Lung (tissue), 12 donors: ENCODE measurements around the gene FRY. TPM values are rescaled to one million over a fixed set of nuclear protein-coding genes. Genes with fewer than 3 reads are reported as not detected.

Experiments
- ATAC-seq: fragments of 200-7000 bp; cut with Tn5 transposase; one replicate; pipeline ENCODE4 v1.9.1; 2020; ENCODE audit warnings: moderate number of reproducible peaks; ENCODE audit not compliant: insufficient read depth, low FRiP score
- DNase-seq, 3 donors: peaks; one replicate each; pipeline ENCODE4 v3.0.0-alpha.2; 2013 to 2017
- H3K27ac ChIP-seq, 2 donors: one replicate each; pipeline ENCODE4 v1.5.1; 2013; ENCODE audit warnings: mild to moderate bottlenecking in 2 of 2, moderate library complexity in 2 of 2, control low read depth in 1 of 2, inconsistent platforms in 1 of 2, low read depth in 1 of 2, low read length in 1 of 2
- H3K27me3 ChIP-seq, 3 donors: one replicate each; pipeline ENCODE4 v1.5.1; 2013; ENCODE audit warnings: low read length in 2 of 3; ENCODE audit not compliant: control insufficient read depth in 3 of 3, insufficient read depth in 3 of 3
- H3K36me3 ChIP-seq, 4 donors: one replicate each; pipeline ENCODE4 v1.5.1; 2013; ENCODE audit warnings: low read length in 4 of 4, mild to moderate bottlenecking in 1 of 4, moderate library complexity in 1 of 4; ENCODE audit not compliant: control insufficient read depth in 4 of 4, insufficient read depth in 4 of 4
- H3K4me1 ChIP-seq, 5 donors: one replicate each; pipeline ENCODE4 v1.5.1; 2013; ENCODE audit warnings: low read length in 5 of 5, mild to moderate bottlenecking in 2 of 5, moderate library complexity in 1 of 5; ENCODE audit not compliant: control insufficient read depth in 5 of 5, insufficient read depth in 5 of 5
- H3K4me3 ChIP-seq: one replicate; pipeline ENCODE4 v1.5.1; 2013; ENCODE audit warnings: mild to moderate bottlenecking, control low read depth, moderate library complexity
- H3K9ac ChIP-seq, 2 donors: one replicate each; pipeline ENCODE4 v1.5.1; 2013; ENCODE audit warnings: low read length in 2 of 2, control low read depth in 1 of 2; ENCODE audit not compliant: insufficient read depth in 1 of 2
- H3K9me3 ChIP-seq, 4 donors: one replicate each; pipeline ENCODE4 v1.5.1; 2013; ENCODE audit warnings: low read length in 3 of 4, mild to moderate bottlenecking in 1 of 4, moderate library complexity in 1 of 4; ENCODE audit not compliant: control insufficient read depth in 4 of 4, insufficient read depth in 3 of 4
- WGBS, 2 donors: extraction: QIAGEN DNeasy Blood & Tissue Kit; methylation state at CpG; one replicate each; pipeline ENCODE4 v1.1.7; 2013; 5-methylcytosine and 5-hydroxymethylcytosine counted together
- polyA plus RNA-seq, 2 donors: library from polyadenylated mRNA; stranded (reverse); fragments of 200-250 nt; gene quantifications; one replicate each; pipeline ENCODE4 v1.2.1, GENCODE V29; 2013
- total RNA-seq, 2 donors: library from RNA; depleted of rRNA in 1 of 2; stranded (reverse); fragments of >200 nt in 1 of 2; gene quantifications; one replicate each; pipeline ENCODE4 v1.2.1, GENCODE V29; 2014 to 2021
- TF ChIP-seq, protein P1 (sequence below): IDR thresholded peaks from 2 replicates; pipeline ENCODE4 v1.5.1; 2012; ENCODE audit warnings: mild to moderate bottlenecking; ENCODE audit errors: control extremely low read depth, extremely low read depth
- donor health status: control.
- donor health status: control.
- donor health status: Bipolar disorder and iron deficiency.
- donor health status: healthy.
- donor health status: DM: yes; HTN: yes; CAD: no.

Gene FRY
- total and polyA plus RNA-seq, 4 donors = 7.4 to 79.6 (median 43.9) TPM

DNA sequence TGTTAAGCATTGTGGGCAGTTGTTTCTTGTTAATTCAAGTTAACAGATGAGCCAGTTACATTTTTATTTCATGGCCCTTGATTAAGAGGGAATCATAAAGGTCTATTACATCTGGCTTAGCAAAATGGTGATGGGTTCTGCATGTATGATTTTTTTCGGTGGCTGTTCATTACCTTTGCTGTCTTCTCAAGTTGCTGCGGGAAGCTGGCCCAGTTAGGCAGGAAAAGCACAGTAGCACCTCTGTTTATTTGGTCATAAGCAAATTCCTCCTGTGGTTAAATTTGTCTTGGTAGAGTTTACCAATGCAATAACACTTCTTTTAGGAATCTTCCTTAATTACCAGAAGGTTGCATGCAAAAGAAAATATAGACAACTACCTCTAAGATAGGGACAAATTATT, 104.5 kb downstream of the FRY start:
- DNase-seq = no peak
- Histone ChIP-seq H3K9me3 (no peaks in the 10 kb centered on the region), H3K27ac (peak overlapping the region in 1 of 2 donors; percentile 34), H3K9ac (no peak overlapping the region), H3K27me3 (no peaks in the 10 kb centered on the region), H3K4me1 (peaks cover 0 to 17% (median 8%) of the 10 kb centered on the region in 5 donors), H3K4me3 (no peak overlapping the region), H3K36me3 (no peaks in the 10 kb centered on the region)
- TF ChIP-seq, protein P1, sequence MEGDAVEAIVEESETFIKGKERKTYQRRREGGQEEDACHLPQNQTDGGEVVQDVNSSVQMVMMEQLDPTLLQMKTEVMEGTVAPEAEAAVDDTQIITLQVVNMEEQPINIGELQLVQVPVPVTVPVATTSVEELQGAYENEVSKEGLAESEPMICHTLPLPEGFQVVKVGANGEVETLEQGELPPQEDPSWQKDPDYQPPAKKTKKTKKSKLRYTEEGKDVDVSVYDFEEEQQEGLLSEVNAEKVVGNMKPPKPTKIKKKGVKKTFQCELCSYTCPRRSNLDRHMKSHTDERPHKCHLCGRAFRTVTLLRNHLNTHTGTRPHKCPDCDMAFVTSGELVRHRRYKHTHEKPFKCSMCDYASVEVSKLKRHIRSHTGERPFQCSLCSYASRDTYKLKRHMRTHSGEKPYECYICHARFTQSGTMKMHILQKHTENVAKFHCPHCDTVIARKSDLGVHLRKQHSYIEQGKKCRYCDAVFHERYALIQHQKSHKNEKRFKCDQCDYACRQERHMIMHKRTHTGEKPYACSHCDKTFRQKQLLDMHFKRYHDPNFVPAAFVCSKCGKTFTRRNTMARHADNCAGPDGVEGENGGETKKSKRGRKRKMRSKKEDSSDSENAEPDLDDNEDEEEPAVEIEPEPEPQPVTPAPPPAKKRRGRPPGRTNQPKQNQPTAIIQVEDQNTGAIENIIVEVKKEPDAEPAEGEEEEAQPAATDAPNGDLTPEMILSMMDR = no peak
- 76 to 83% methylated on average over 2 of the region's 2 CpGs for WGBS, 2 donors
- no peak for ATAC-seq

DNA sequence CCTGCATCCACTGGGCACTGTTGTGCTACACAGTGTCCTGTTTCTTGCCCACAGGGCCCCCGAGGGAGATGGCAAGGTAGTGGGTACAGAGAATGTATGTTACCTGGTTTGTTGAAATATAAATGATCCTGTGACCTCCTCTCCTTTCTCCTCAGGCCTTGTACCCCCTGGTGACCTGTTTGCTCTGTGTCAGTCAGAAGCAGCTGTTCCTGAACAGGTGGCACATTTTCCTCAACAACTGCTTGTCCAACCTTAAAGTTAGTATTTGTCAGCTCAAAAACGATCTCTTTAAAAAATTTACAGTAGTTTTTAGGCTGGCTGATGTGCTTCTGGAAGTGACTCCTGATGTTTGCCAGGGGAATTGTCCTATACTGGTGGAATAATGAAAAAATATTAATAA, 105.1 kb downstream of the FRY start:
- H3K4me1 ChIP-seq = peaks cover 0 to 17% (median 8%) of the 10 kb centered on the region in 5 donors
- no peaks in the 10 kb centered on the region for H3K27me3 ChIP-seq
- 68 to 79% methylated on average over 2 of the region's 2 CpGs for WGBS, 2 donors
- TF ChIP-seq, protein P1 = no peak
- H3K9me3 ChIP-seq = no peaks in the 10 kb centered on the region
- no peak overlapping the region for H3K9ac ChIP-seq
- H3K4me3 ChIP-seq = no peak overlapping the region
- peak overlapping the region in 1 of 2 donors; percentile 40 for H3K27ac ChIP-seq
- DNase-seq (no peak), ATAC-seq (no peak)
- no peaks in the 10 kb centered on the region for H3K36me3 ChIP-seq

DNA sequence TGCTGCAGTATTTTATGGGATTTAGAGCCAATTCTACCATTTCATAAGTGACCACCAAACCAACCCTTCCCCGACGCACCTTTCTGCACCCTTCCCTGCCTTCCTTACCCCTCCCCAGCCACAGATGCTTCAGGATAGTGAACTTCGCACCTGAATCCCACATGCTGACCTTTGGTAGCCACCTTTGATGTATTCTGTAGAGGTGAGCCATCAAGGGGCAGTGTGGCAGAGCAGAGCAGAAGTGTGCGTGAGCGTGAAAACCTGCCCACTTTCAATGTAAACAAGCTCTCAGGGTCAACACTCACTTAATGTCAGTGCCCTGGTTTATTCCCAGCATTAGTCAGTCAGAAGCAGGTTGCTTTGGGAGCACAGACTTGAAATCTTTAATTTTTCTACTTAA, 107.7 kb downstream of the FRY start:
- H3K9ac ChIP-seq = no peak overlapping the region
- H3K27ac ChIP-seq = no peak overlapping the region
- WGBS, 2 donors = 93 to 96% methylated on average over 5 of the region's 5 CpGs
- H3K27me3 ChIP-seq = no peaks in the 10 kb centered on the region
- TF ChIP-seq, protein P1 = no peak
- ATAC-seq = no peak
- H3K9me3 ChIP-seq = no peaks in the 10 kb centered on the region
- H3K4me1 ChIP-seq = peaks cover 0 to 14% (median 6%) of the 10 kb centered on the region in 5 donors
- H3K36me3 ChIP-seq = no peaks in the 10 kb centered on the region
- H3K4me3 ChIP-seq = no peak overlapping the region
- no peak for DNase-seq

DNA sequence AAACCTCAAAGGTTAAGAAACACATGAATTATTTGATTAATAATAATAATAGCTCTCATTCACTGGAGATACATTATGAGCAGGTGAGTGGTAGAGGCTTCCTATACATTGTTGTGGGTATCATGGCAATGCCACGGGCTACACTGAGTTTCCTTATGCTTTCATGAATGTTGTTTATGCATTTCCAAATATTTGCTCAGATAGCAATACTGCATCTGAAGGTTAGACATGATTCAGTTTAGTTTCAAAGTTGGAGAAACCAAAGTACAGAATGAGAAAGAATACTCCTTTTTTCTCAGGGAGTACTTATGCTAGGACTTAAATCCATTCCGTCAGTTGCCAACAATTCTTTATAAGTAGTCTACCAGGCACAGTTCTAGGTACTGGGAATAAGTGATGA, 108.5 kb downstream of the FRY start:
- Histone ChIP-seq H3K27me3 (no peaks in the 10 kb centered on the region), H3K9ac (no peak overlapping the region), H3K4me3 (no peak overlapping the region), H3K27ac (no peak overlapping the region), H3K9me3 (no peaks in the 10 kb centered on the region), H3K4me1 (peaks cover 0 to 12% (median 4%) of the 10 kb centered on the region in 5 donors), H3K36me3 (no peaks in the 10 kb centered on the region)
- ATAC-seq = no peak
- TF ChIP-seq, protein P1 = no peak
- 96 to 97% methylated on average over 2 of the region's 2 CpGs for WGBS, 2 donors
- no peak for DNase-seq
